Trophoblast cell (in vitro differentiated cells and primary cell): ENCODE data around the gene CBL.
"Not testable (repeated sequence)": the region's sequence is repeated elsewhere in the genome, so short reads cannot be mapped to it uniquely, and the experiment has no call there.

ENCODE experiments used
- DNase-seq, 2 donors: peaks; one replicate each; pipeline ENCODE4 v3.0.0-alpha.2; 2016
- H2AFZ ChIP-seq: 2 replicates; pipeline ENCODE4 v1.6.1; 2013; ENCODE audit warnings: low read length, moderate library complexity, mild to moderate bottlenecking; ENCODE audit not compliant: insufficient read depth, poor library complexity
- H2AK5ac ChIP-seq: 2 replicates; pipeline ENCODE4 v1.6.1; 2013; ENCODE audit warnings: mild to moderate bottlenecking, low read length
- H2BK120ac ChIP-seq: 2 replicates; pipeline ENCODE4 v1.6.1; 2013; ENCODE audit warnings: low read length, mild to moderate bottlenecking, moderate library complexity; ENCODE audit not compliant: insufficient read depth, poor library complexity
- H2BK12ac ChIP-seq: 2 replicates; pipeline ENCODE4 v1.6.1; 2013; ENCODE audit warnings: mild to moderate bottlenecking, low read length, moderate library complexity
- H2BK5ac ChIP-seq: 2 replicates; pipeline ENCODE4 v1.6.1; 2013; ENCODE audit warnings: low read length, low read depth, moderate library complexity, mild to moderate bottlenecking; ENCODE audit not compliant: poor library complexity
- H3K14ac ChIP-seq: 2 replicates; pipeline ENCODE4 v1.6.1; 2013; ENCODE audit warnings: mild to moderate bottlenecking, low read length
- H3K18ac ChIP-seq: 2 replicates; pipeline ENCODE4 v1.6.1; 2013; ENCODE audit warnings: mild to moderate bottlenecking, low read length
- H3K23ac ChIP-seq: 2 replicates; pipeline ENCODE4 v1.6.1; 2013; ENCODE audit warnings: low read length
- H3K27ac ChIP-seq: 2 replicates; pipeline ENCODE4 v1.5.1; 2013; ENCODE audit warnings: low read depth, mild to moderate bottlenecking, inconsistent platforms, low read length, moderate library complexity
- H3K27me3 ChIP-seq: 2 replicates; pipeline ENCODE4 v1.6.1; 2013; ENCODE audit warnings: inconsistent platforms, mild to moderate bottlenecking, low read length, moderate library complexity; ENCODE audit not compliant: insufficient read depth
- H3K36me3 ChIP-seq, 2 experiments: 1 replicate in 1 of 2; 2 replicates in 1 of 2; pipeline ENCODE4 v1.6.1; 2013; ENCODE audit warnings: low read length in 2 of 2, mild to moderate bottlenecking in 2 of 2, moderate library complexity in 1 of 2; ENCODE audit not compliant: insufficient read depth in 2 of 2, control insufficient read depth in 1 of 2
- H3K4ac ChIP-seq: 2 replicates; pipeline ENCODE4 v1.6.1; 2013; ENCODE audit warnings: low read depth, mild to moderate bottlenecking, low read length, moderate library complexity
- H3K4me1 ChIP-seq, 2 experiments: 1 replicate in 1 of 2; 2 replicates in 1 of 2; pipeline ENCODE4 v1.6.1; 2013; ENCODE audit warnings: low read length in 2 of 2, mild to moderate bottlenecking in 2 of 2, moderate library complexity in 1 of 2; ENCODE audit not compliant: insufficient read depth in 2 of 2, control insufficient read depth in 1 of 2
- H3K4me2 ChIP-seq: 2 replicates; pipeline ENCODE4 v1.6.1; 2013; ENCODE audit warnings: inconsistent platforms, mild to moderate bottlenecking, low read length, moderate library complexity
- H3K4me3 ChIP-seq: 2 replicates; pipeline ENCODE4 v1.5.1; 2013; ENCODE audit warnings: mild to moderate bottlenecking, low read depth, low read length, inconsistent platforms
- H3K79me1 ChIP-seq: one replicate; pipeline ENCODE4 v1.6.1; 2013; ENCODE audit warnings: low read length
- H3K79me2 ChIP-seq: 2 replicates; pipeline ENCODE4 v1.6.1; 2013; ENCODE audit warnings: low read length, mild to moderate bottlenecking; ENCODE audit not compliant: control insufficient read depth, insufficient read depth, poor library complexity
- H3K9ac ChIP-seq: 2 replicates; pipeline ENCODE4 v1.6.1; 2013; ENCODE audit warnings: mild to moderate bottlenecking, low read length
- H3K9me3 ChIP-seq: 2 replicates; pipeline ENCODE4 v1.6.1; 2013; ENCODE audit warnings: low read depth, mild to moderate bottlenecking, control low read depth, inconsistent platforms, low read length; ENCODE audit not compliant: insufficient read depth
- H4K12ac ChIP-seq: 2 replicates; pipeline ENCODE4 v1.6.1; 2013; ENCODE audit warnings: low read depth, mild to moderate bottlenecking, low read length, moderate library complexity
- H4K8ac ChIP-seq: 2 replicates; pipeline ENCODE4 v1.6.1; 2013; ENCODE audit warnings: low read depth, mild to moderate bottlenecking, low read length, moderate library complexity
- H4K91ac ChIP-seq: one replicate; pipeline ENCODE4 v1.6.1; 2013; ENCODE audit warnings: low read depth, mild to moderate bottlenecking, low read length, moderate library complexity
- WGBS: extraction: QIAGEN DNeasy Blood & Tissue Kit; methylation state at CpG from one replicate; pipeline ENCODE4 v1.1.7; 2013; ENCODE audit warnings: missing lambda C conversion rate; ENCODE audit not compliant: insufficient read length, insufficient coverage; ENCODE audit errors: extremely low coverage; 5-methylcytosine and 5-hydroxymethylcytosine counted together

Gene CBL

DNA sequence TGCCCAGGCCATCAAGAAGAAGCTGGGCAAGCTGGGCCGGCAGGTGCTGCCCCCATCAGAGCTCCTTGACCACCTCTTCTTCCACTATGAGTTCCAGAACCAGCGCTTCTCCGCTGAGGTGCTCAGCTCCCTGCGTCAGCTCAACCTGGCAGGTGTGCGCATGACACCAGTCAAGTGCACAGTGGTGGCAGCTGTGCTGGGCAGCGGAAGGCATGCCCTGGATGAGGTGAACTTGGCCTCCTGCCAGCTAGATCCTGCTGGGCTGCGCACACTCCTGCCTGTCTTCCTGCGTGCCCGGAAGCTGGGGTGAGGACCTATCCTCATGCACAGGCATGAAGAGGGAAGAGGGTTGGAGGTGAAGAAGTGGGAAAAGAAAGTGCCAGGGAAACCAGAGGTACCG, 26.2 kb upstream of the CBL start:
- no peak overlapping the region for H3K18ac ChIP-seq
- no peak overlapping the region for H3K4me2 ChIP-seq
- no peaks in the 10 kb centered on the region for H3K27me3 ChIP-seq
- no peaks in the 10 kb centered on the region for H3K79me2 ChIP-seq
- H3K9ac ChIP-seq = no peak overlapping the region
- H2BK12ac ChIP-seq = no peak overlapping the region
- no peak overlapping the region for H2BK5ac ChIP-seq
- peaks cover 0 to under 1% of the 10 kb centered on the region in 2 experiments for H3K4me1 ChIP-seq
- H3K23ac ChIP-seq = no peak overlapping the region
- H3K4ac ChIP-seq = no peak overlapping the region
- no peak overlapping the region for H3K14ac ChIP-seq
- no peaks in the 10 kb centered on the region for H3K79me1 ChIP-seq
- no peak overlapping the region for H3K27ac ChIP-seq
- H4K8ac ChIP-seq = no peak overlapping the region
- no CpG with 5 or more reads among the region's 10 CpGs for WGBS
- H4K12ac ChIP-seq = no peak overlapping the region
- H4K91ac ChIP-seq = no peak overlapping the region
- H3K36me3 ChIP-seq = no peaks in the 10 kb centered on the region
- no peak overlapping the region for H2BK120ac ChIP-seq
- H2AFZ ChIP-seq = no peak overlapping the region
- no peak for DNase-seq
- no peak overlapping the region for H2AK5ac ChIP-seq
- H3K9me3 ChIP-seq = peaks cover 4% of the 10 kb centered on the region
- no peak overlapping the region for H3K4me3 ChIP-seq

DNA sequence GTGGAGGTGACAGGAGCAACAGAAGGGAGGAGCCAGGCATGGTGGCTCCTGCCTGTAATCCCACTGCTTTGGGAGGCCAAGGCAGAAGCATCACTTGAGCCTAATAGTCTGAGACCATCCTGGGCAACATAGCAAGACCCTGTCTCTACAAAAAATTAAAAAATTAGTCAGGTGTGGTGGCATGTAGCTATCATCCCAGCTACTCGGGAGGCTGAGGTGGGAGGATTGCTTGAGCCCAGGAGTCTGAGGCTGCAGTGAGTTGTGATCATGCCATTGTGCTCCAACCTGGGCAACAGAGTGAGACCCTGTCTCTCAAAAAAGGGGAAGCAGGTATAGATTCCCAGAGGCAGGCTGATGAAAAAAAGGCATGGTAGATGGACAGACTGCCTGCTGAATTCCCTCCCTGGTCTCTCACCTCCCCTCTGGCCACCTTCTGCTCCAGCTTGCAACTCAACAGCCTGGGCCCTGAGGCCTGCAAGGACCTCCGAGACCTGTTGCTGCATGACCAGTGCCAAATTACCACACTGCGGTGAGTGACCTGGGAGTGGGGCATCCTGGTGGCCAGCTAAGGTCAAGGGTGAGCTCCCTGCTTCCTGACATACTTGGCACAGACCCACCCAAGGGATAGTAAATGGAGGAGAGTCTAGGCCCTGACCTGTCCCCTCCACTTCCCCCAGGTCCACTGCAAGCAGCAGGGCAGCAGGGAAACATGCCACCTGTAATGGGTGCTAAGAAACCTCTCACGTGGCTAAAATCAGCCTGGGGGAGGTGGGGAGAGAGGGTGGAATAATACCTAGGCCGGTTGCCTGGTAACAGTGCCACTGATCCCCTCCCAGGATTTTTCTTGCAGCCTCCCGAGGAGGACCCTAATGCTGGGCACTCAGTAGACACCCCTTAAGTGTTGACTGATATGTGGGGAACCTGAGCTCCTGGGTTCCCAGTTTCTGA, 25.1 kb upstream of the CBL start:
- H3K9ac ChIP-seq = no peak overlapping the region
- H4K91ac ChIP-seq = no peak overlapping the region
- H2BK5ac ChIP-seq = no peak overlapping the region
- no peak overlapping the region for H3K4me2 ChIP-seq
- no peak overlapping the region for H3K14ac ChIP-seq
- no peak overlapping the region for H3K18ac ChIP-seq
- H3K9me3 ChIP-seq = peaks cover 4% of the 10 kb centered on the region
- H2BK12ac ChIP-seq = no peak overlapping the region
- no peak overlapping the region for H3K4me3 ChIP-seq
- no peak overlapping the region for H3K23ac ChIP-seq
- no peaks in the 10 kb centered on the region for H3K4me1 ChIP-seq
- no peak overlapping the region for H3K27ac ChIP-seq
- no peak overlapping the region for H4K12ac ChIP-seq
- WGBS = no CpG with 5 or more reads among the region's 6 CpGs
- H3K36me3 ChIP-seq = no peaks in the 10 kb centered on the region
- H3K79me2 ChIP-seq = no peaks in the 10 kb centered on the region
- no peak overlapping the region for H3K4ac ChIP-seq
- H2AFZ ChIP-seq = no peak overlapping the region
- no peak for DNase-seq
- H4K8ac ChIP-seq = no peak overlapping the region
- H3K27me3 ChIP-seq = no peaks in the 10 kb centered on the region
- H3K79me1 ChIP-seq = no peaks in the 10 kb centered on the region
- no peak overlapping the region for H2AK5ac ChIP-seq
- no peak overlapping the region for H2BK120ac ChIP-seq

DNA sequence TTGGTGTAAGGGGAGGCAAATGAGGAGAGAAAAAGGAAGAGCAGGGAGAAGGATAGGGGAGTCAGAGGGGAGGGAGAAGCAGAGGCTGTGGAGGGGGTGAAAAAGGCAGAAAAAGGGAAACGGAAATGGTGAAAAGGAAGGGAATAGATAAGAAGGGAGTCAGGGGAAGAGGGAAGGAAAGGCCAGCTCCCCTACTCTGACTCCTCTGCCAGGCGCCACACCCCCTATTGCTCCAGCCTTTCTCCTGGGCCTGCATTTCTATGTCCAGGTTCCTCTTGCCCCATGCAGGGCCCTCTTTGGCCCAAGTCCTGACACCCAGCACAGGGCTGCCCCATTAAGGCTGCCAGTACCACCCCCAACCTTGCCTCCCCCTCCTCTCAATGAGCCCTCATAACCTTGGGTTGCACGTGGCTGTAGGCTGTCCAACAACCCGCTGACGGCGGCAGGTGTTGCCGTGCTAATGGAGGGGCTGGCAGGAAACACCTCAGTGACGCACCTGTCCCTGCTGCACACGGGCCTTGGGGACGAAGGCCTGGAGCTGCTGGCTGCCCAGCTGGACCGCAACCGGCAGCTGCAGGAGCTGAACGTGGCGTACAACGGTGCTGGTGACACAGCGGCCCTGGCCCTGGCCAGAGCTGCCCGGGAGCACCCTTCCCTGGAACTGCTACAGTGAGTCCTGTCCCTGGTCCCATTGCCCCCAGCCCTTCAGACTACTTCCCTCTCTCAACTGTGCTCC, 24.3 kb upstream of the CBL start:
- H2BK5ac ChIP-seq = no peak overlapping the region
- no peak overlapping the region for H4K12ac ChIP-seq
- no peak overlapping the region for H2AFZ ChIP-seq
- no peaks in the 10 kb centered on the region for H3K79me1 ChIP-seq
- H3K4me3 ChIP-seq = no peak overlapping the region
- no peak overlapping the region for H3K4ac ChIP-seq
- no peak overlapping the region for H3K4me2 ChIP-seq
- no peaks in the 10 kb centered on the region for H3K4me1 ChIP-seq
- no peaks in the 10 kb centered on the region for H3K36me3 ChIP-seq
- no peak overlapping the region for H4K91ac ChIP-seq
- no peak overlapping the region for H3K23ac ChIP-seq
- 100% methylated on average over 1 of the region's 17 CpGs for WGBS
- H3K79me2 ChIP-seq = no peaks in the 10 kb centered on the region
- H3K27me3 ChIP-seq = no peaks in the 10 kb centered on the region
- no peak for DNase-seq
- H3K27ac ChIP-seq = no peak overlapping the region
- no peak overlapping the region for H3K18ac ChIP-seq
- H3K9ac ChIP-seq = no peak overlapping the region
- H2BK12ac ChIP-seq = no peak overlapping the region
- no peak overlapping the region for H3K14ac ChIP-seq
- H4K8ac ChIP-seq = no peak overlapping the region
- H3K9me3 ChIP-seq = peaks cover 4% of the 10 kb centered on the region
- no peak overlapping the region for H2AK5ac ChIP-seq
- no peak overlapping the region for H2BK120ac ChIP-seq

DNA sequence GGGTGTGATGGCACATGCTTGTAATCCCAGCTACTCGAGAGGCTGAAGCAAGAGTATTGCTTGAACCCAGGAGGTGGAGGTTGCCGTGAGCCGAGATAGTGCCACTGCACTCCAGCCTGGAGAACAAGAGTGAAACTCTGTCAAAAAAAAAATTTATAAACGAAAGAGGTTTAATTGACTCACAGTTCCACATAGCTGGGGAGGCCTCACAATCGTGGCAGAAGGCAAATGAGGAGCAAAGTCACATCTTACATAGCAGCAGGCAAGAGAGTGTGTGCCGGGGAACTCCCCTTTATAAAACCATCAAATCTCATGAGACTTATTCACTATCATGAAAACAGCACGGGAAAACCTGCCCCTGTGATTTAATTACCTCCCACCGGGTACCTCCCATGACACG, 21.7 kb upstream of the CBL start:
- H2AK5ac ChIP-seq, H3K23ac ChIP-seq, H2BK120ac ChIP-seq, H2BK12ac ChIP-seq, H4K91ac ChIP-seq, H3K27me3 ChIP-seq, H3K18ac ChIP-seq, H3K4ac ChIP-seq, H3K79me1 ChIP-seq, H3K9ac ChIP-seq, H3K4me1 ChIP-seq, H4K8ac ChIP-seq, H2BK5ac ChIP-seq, H2AFZ ChIP-seq, H3K14ac ChIP-seq, H4K12ac ChIP-seq, H3K9me3 ChIP-seq, H3K79me2 ChIP-seq, H3K27ac ChIP-seq, DNase-seq, H3K36me3 ChIP-seq, H3K4me3 ChIP-seq, H3K4me2 ChIP-seq: not testable (repeated sequence)
- WGBS = no CpG with 5 or more reads among the region's 9 CpGs
